PC-9 (cell line): ENCODE data around the gene TMEM63C.

Source experiments
- EZH2 ChIP-seq: fragments of 200-600 bp; sonication (generic); IDR thresholded peaks from 2 replicates; pipeline ENCODE4 v1.8.0; 2017; ENCODE audit warnings: antibody characterized with exemption, low read depth
- TF ChIP-seq, protein P1 (sequence below): fragments of 200-600 bp; sonication (generic); conservative IDR thresholded peaks from 2 replicates; pipeline ENCODE4 v1.6.1; 2017; ENCODE audit warnings: mixed run types, antibody characterized with exemption, mild to moderate bottlenecking, moderate library complexity

GRCh38 chr14:77141214-77142004 is 40.2 kb upstream of the TMEM63C start, which contains the start of gene ZDHHC22:
- TF ChIP-seq, protein P1, sequence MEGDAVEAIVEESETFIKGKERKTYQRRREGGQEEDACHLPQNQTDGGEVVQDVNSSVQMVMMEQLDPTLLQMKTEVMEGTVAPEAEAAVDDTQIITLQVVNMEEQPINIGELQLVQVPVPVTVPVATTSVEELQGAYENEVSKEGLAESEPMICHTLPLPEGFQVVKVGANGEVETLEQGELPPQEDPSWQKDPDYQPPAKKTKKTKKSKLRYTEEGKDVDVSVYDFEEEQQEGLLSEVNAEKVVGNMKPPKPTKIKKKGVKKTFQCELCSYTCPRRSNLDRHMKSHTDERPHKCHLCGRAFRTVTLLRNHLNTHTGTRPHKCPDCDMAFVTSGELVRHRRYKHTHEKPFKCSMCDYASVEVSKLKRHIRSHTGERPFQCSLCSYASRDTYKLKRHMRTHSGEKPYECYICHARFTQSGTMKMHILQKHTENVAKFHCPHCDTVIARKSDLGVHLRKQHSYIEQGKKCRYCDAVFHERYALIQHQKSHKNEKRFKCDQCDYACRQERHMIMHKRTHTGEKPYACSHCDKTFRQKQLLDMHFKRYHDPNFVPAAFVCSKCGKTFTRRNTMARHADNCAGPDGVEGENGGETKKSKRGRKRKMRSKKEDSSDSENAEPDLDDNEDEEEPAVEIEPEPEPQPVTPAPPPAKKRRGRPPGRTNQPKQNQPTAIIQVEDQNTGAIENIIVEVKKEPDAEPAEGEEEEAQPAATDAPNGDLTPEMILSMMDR, result no peak
- TF ChIP-seq EZH2, result no peak
